22Rv1 (cell line): Measurements from ENCODE around the gene MYO1D.

Source experiments
- H3K27ac ChIP-seq: fragments of 450-650 bp; 2 replicates; pipeline ENCODE4 v1.5.1; 2017
- CTCF ChIP-seq: fragments of 450-650 bp; IDR thresholded peaks from 2 replicates; pipeline ENCODE4 v1.5.1; 2017; ENCODE audit warnings: mild to moderate bottlenecking
- ZFX ChIP-seq: fragments of 450-650 bp; IDR thresholded peaks from 2 replicates; pipeline ENCODE4 v1.6.1; 2017; ENCODE audit warnings: antibody characterized with exemption, borderline replicate concordance

MYO1D gene

DNA sequence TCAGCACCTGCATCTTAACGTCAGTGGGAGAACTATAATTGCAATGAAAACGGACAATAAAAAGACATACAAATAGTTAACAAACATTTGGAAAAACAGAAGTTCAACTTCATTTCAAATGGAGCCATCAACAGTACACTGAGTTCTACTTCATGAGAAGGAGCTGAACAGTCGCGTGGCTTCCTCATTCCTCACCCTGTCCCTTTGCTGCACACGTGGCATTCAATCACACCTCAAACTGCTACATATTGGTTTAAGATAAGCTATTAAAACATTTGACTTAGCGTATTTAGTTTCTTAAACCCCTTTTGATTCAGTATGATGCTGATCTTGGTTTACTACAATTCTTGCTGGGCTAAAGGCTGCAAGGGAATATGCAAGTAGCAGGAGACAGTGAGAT, 313.3 kb downstream of the MYO1D start:
- TF ChIP-seq CTCF (no peak), ZFX (no peak)
- no peak overlapping the region for H3K27ac ChIP-seq

DNA sequence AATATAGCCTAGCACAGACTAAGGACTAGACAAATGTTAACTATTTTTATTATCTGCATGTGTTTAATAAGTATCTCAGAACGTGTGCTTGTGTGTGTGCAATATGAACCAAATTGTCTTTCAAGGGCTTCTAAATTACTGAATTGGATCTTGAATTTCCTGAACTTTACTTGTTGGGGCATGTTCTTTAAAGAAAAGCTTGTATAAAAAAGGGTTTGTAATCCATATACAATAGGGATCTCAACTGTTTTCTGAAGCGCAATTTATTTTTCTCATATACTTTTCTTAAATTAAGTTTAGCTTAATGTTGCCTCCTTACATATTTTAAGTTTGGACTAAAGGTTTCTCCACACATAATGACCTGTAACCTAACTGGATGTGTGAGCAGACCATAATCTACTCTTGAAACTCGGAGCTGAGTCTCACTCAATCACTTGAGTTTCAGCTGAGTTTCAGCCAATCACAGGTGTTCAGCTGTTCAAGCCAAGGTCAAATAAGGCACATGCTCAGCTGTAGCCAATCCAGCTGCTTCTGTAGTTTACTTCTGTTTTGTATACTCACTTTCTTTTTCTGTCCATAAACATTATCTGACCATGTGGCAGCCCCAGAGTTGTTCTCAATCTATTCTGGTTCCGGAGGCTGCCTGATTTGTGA, 317.8 kb downstream of the MYO1D start:
- no peak overlapping the region for H3K27ac ChIP-seq

GRCh38 chr17:32558326-32558955, 318.5 kb downstream of the MYO1D start:
- TF ChIP-seq CTCF, result no peak
- TF ChIP-seq ZFX, result no peak
- no peak overlapping the region for H3K27ac ChIP-seq

More for the DNA sequence above, 317.8 kb downstream of the MYO1D start:
- TF ChIP-seq CTCF, result no peak
- TF ChIP-seq ZFX, result no peak

DNA sequence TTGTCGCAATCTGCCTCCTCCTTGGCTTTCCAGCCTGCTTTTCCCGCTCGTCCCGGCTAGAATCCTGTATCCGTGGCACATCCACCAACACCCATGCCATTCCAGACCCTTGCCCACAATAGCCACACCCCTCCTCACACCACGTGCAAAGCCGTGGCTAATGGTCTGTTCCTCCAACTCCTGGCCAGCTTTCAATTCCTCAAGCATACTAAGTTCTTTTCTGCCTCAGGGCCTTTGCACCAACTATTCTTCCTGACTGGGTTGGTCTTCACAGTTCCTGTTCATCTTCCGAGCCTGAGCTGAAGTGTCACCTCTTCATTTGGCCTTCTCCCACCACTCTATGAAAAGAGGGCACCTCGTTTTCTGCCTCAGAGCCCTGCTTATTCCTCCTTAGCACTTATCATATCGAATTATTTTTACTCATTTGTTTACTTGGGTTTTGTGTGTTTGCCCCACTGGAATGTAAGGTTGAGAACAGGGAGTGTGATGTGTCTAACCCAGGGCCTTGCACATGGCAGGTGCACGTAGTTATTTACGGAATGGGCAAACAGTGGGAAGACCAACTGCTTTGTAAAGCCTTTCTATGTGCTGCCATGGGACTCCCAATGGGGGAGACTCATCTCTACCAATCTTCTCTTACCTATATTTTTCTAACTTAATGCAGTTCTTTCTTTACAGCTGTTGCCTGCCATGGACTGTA, 321.2 kb downstream of the MYO1D start:
- TF ChIP-seq ZFX (no peak), CTCF (no peak)
- H3K27ac ChIP-seq, result no peak overlapping the region

DNA sequence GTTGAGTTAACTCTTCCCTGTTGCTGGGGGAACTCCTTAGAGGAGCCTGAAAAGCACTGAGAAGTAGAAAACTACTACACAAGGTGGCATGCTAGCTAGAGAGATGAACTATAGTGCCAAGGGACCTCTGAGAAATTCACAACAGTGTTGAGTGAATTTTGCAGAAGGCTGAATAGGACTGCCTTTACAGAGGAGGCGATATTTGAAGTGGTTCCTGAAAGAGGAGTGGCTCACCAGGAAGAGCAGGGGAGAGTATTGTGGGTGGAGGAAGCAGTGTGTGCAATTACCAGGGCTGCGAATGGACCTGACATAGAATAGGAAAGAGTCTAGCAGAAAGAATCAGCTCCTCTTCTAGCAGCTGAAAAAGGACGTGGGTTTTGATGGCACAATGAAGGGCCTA, 323.8 kb downstream of the MYO1D start:
- no peak for TF ChIP-seq ZFX
- no peak for TF ChIP-seq CTCF
- H3K27ac ChIP-seq, result no peak overlapping the region

GRCh38 chr17:32552280-32552679, 324.6 kb downstream of the MYO1D start:
- TF ChIP-seq CTCF, result no peak
- TF ChIP-seq ZFX, result no peak
- H3K27ac ChIP-seq, result no peak overlapping the region
